Fibroblast of upper back skin (primary cell): ENCODE data around the gene RENBP.

Experiments used
- DNase-seq: peaks from one replicate; pipeline ENCODE4 v3.0.0-alpha.2; 2013

The RENBP gene

GRCh38 chrX:153885968-153886903, 58.2 kb downstream of the RENBP start, which contains the start of gene L1CAM:
L1CAM (minus strand) TSS chrX:153886173; CDS start chrX:153875836, 10,337 bp downstream.
- no peak for DNase-seq
